NCI-H1105 treated with DMSO at 0.1 percent for 48 hours (cell line): ENCODE data around the gene ATAD2B.

Experiments used
- DNase-seq: peaks from one replicate; lab custom pipeline; 2025; lab: John Stamatoyannopoulos, UW

Gene ATAD2B

DNA sequence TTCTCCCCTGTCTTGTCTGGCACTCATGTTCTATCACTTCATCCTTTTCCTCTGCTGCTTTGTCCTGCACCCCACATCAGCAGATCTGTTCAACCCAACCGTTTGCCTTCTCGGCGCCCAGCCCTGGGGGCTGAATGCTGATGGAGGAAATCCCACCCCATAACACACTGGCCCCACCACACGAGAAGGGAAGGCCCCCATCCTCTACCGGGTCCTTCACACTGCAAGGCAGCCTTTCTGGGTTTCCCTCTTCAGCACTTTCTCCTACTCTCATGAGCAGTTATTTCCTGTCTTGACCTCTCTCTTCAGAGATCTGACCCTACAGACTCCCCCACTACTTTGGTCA lies 227.4 kb downstream of the ATAD2B start:
- DNase-seq, result no peak

DNA sequence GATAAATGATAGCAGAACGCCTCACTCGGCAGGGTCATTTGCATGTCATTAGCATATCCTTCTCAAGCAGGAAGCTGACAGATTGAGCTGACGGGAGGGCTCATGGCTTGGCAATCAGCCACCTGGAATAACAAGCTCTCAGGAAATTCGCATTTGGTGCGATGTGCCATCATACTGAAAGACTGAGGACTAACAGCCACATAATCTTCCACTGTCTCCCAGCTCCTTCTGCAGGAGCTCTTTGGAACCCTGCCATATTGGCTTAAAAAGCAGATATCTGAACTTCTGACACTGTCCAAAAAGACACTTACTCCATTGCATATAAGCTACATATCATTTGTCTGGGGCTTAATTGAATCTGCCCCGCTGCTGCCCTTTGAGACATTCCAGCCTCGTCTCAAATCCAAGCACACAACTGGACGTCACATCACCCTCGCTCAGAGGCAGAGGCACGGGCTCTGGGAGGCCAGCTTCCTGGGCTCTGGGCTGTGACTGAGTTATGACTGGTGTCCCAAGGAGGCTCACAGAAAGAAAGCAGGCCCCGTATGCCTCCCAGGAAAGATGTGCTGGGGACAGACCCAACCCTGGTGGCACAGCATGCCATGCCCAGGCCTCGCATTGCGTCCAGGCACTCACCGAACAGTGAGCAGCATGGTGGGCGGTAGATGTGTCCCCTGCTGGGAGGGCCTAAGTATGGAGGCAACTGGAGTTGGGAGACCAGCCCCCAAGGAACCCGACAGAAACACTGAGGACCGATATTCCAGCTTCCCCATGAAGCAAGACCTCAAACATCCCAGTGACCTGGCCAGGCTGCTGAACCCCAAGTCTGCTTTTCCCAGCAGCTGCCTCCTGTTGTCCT lies 228.0 kb downstream of the ATAD2B start:
- DNase-seq, result no peak
